CD4-positive, CD25-positive, alpha-beta regulatory T cell (primary cell): ENCODE results near the gene MIS12. TPM values are rescaled to one million over a fixed set of nuclear protein-coding genes. Genes with fewer than 3 reads are reported as not detected.

Experiments
- ATAC-seq, 2 donors: fragments of 150-1000 bp; cut with Tn5 transposase; one replicate each; pipeline ENCODE4 v1.10.0; 2021; ENCODE audit warnings: low read depth in 2 of 2, moderate number of reproducible peaks in 2 of 2, moderate library complexity in 1 of 2
- DNase-seq, 3 donors: peaks; one replicate each; pipeline versions ENCODE4 v3.0.0 to v3.0.0-alpha.2; 2012 to 2022; ENCODE audit warnings: mixed read lengths in 1 of 3
- H3K27ac ChIP-seq: one replicate; pipeline ENCODE4 v1.7.0; 2013; ENCODE audit warnings: mild to moderate bottlenecking, low read length; ENCODE audit not compliant: insufficient read depth, poor library complexity, severe bottlenecking
- H3K27me3 ChIP-seq: one replicate; pipeline ENCODE4 v1.7.0; 2013; ENCODE audit warnings: low read length; ENCODE audit not compliant: control insufficient read depth, insufficient read depth
- H3K36me3 ChIP-seq: one replicate; pipeline ENCODE4 v1.7.0; 2013; ENCODE audit warnings: mild to moderate bottlenecking, low read length, moderate library complexity; ENCODE audit not compliant: control insufficient read depth, insufficient read depth
- H3K4me1 ChIP-seq: 2 replicates; pipeline ENCODE4 v1.7.0; 2013; ENCODE audit warnings: mild to moderate bottlenecking, low read length; ENCODE audit not compliant: insufficient read depth, control insufficient read depth, poor library complexity, severe bottlenecking
- H3K4me3 ChIP-seq: one replicate; pipeline ENCODE4 v1.7.0; 2013; ENCODE audit warnings: low read depth, mild to moderate bottlenecking, low read length, moderate library complexity
- H3K9me3 ChIP-seq, 2 experiments: 1 replicate in 1 of 2; 2 replicates in 1 of 2; pipeline ENCODE4 v1.7.0; 2013; ENCODE audit warnings: low read length in 2 of 2, mild to moderate bottlenecking in 1 of 2, moderate library complexity in 1 of 2; ENCODE audit not compliant: control insufficient read depth in 2 of 2
- H3K27ac Mint-ChIP-seq, 3 donors: one replicate each; pipeline ENCODE4 v1.8.0; 2020 to 2022; ENCODE audit warnings: mild to moderate bottlenecking in 3 of 3, mixed read lengths in 3 of 3, moderate library complexity in 2 of 3
- H3K27me3 Mint-ChIP-seq: one replicate; pipeline ENCODE4 v1.8.0; 2022; ENCODE audit warnings: mild to moderate bottlenecking, mixed read lengths
- H3K36me3 Mint-ChIP-seq: one replicate; pipeline ENCODE4 v1.8.0; 2020; ENCODE audit warnings: mixed read lengths
- H3K4me1 Mint-ChIP-seq, 4 donors: one replicate each; pipeline ENCODE4 v1.8.0; 2020 to 2022; ENCODE audit warnings: mixed read lengths in 4 of 4, mild to moderate bottlenecking in 1 of 4
- H3K4me3 Mint-ChIP-seq, 4 donors: one replicate each; pipeline ENCODE4 v1.8.0; 2020 to 2022; ENCODE audit warnings: mild to moderate bottlenecking in 4 of 4, mixed read lengths in 4 of 4, moderate library complexity in 3 of 4
- H3K9me3 Mint-ChIP-seq, 7 donors: one replicate each; pipeline ENCODE4 v1.8.0; 2020 to 2022; ENCODE audit warnings: mixed read lengths in 7 of 7, mild to moderate bottlenecking in 3 of 7, moderate library complexity in 2 of 7
- polyA plus RNA-seq, 4 donors: library from polyadenylated mRNA; unstranded; fragments of 300-500 nt; fragmentation: Illumina TruSeq; gene quantifications; one replicate each; pipeline ENCODE4 v1.2.3, GENCODE V29; 2021
- total RNA-seq: library from RNA; stranded (reverse); gene quantifications from one replicate; pipeline ENCODE4 v1.2.3, GENCODE V29; 2022

MIS12 gene
- total and polyA plus RNA-seq, 5 donors from 2014 or later = 9.8 to 19.6 (median 14.6) TPM

DNA sequence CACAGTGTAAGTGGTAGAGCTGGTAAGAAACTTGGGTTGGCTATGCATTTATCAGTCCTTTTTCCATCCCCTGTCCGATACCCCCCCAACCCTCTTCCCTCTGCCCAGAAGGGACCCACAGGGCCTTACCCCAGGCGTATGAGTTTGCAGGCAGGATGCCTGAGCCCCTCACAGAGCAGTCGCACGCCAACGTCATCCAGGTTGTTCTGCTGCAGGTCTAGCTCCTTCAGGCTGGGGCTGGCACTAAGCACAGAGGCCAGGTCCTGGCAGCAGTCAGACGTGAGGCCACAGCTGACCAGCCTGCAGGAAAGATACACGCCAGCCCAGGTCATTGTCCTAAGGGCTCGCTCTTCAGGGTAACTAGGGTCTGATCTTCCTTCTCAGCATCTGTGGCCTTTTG, 52.9 kb downstream of the MIS12 start:
- Histone ChIP-seq H3K4me1 (no peaks in the 10 kb centered on the region), H3K4me3 (no peak overlapping the region), H3K36me3 (peaks cover 86% of the 10 kb centered on the region), H3K9me3 (no peaks in the 10 kb centered on the region), H3K27ac (no peak overlapping the region), H3K27me3 (no peaks in the 10 kb centered on the region)
- no peak overlapping the region for H3K27ac Mint-ChIP-seq
- H3K4me3 Mint-ChIP-seq = no peak overlapping the region
- H3K36me3 Mint-ChIP-seq = peaks cover 67% of the 10 kb centered on the region
- H3K9me3 Mint-ChIP-seq = peaks cover 0 to 2% (median 0%) of the 10 kb centered on the region in 7 donors
- H3K27me3 Mint-ChIP-seq = no peaks in the 10 kb centered on the region
- peaks cover 0 to 8% (median under 1%) of the 10 kb centered on the region in 4 donors for H3K4me1 Mint-ChIP-seq
- DNase-seq (no peak), ATAC-seq (no peak)

- Mint-ChIP-seq H3K4me3 (no peak overlapping the region), H3K36me3 (peaks cover 68% of the 10 kb centered on the region), H3K4me1 (peaks cover 0 to 10% (median 3%) of the 10 kb centered on the region in 4 donors), H3K27me3 (no peaks in the 10 kb centered on the region), H3K9me3 (peaks cover 0 to 2% (median 0%) of the 10 kb centered on the region in 7 donors), H3K27ac (peak overlapping the region in 1 of 3 donors; percentile 20)
- DNase-seq (no peak), ATAC-seq (no peak)
- no peak overlapping the region for H3K4me3 ChIP-seq
- H3K27ac ChIP-seq = no peak overlapping the region
- no peaks in the 10 kb centered on the region for H3K4me1 ChIP-seq
- peaks cover 91% of the 10 kb centered on the region for H3K36me3 ChIP-seq
- H3K27me3 ChIP-seq = no peaks in the 10 kb centered on the region
- no peaks in the 10 kb centered on the region for H3K9me3 ChIP-seq
These were observed 54.0 kb downstream of the MIS12 start for GRCh38 chr17:5540321-5540720.

Other genes with a start within 250 kb of the MIS12 start
- 45.5 TPM for gene RABEP1, start 204.3 kb upstream of the MIS12 start, total RNA-seq
- gene RABEP1, start 204.3 kb upstream of the MIS12 start, polyA plus RNA-seq = 10 to 100 TPM; 23.7 to 29.0 (median 26.7) TPM
- 128 TPM for gene NUP88, start 66.9 kb upstream of the MIS12 start, total RNA-seq
- gene NUP88, start 66.9 kb upstream of the MIS12 start, polyA plus RNA-seq = 100 to 1,000 TPM in 2 of 4 donors, 10 to 100 TPM in 2; 86.5 to 130 (median 101) TPM
- gene RPAIN, start 66.4 kb upstream of the MIS12 start, total RNA-seq = 79.3 TPM
- gene RPAIN, start 66.4 kb upstream of the MIS12 start, polyA plus RNA-seq = 10 to 100 TPM; 32.3 to 39.1 (median 35.2) TPM
- gene C1QBP, start 47.4 kb upstream of the MIS12 start, total RNA-seq = 58.4 TPM
- 100 to 1,000 TPM; 226 to 285 (median 258) TPM for gene C1QBP, start 47.4 kb upstream of the MIS12 start, polyA plus RNA-seq
- 8.7 TPM for gene DHX33, start 17.6 kb upstream of the MIS12 start, total RNA-seq
- 1 to 10 TPM in 1 of 4 donors, under 1 TPM in 3; 0.60 to 1.1 (median 0.76) TPM for gene DHX33, start 17.6 kb upstream of the MIS12 start, polyA plus RNA-seq
- gene DERL2, start 388 bp upstream of the MIS12 start, total RNA-seq = 70.0 TPM
- 10 to 100 TPM; 73.2 to 95.0 (median 78.7) TPM for gene DERL2, start 388 bp upstream of the MIS12 start, polyA plus RNA-seq
- gene NLRP1, start 97.9 kb downstream of the MIS12 start, total RNA-seq = 279 TPM
- 10 to 100 TPM; 25.5 to 33.2 (median 30.7) TPM for gene NLRP1, start 97.9 kb downstream of the MIS12 start, polyA plus RNA-seq